Measurements from ENCODE around the gene TIMM21. TPM values are rescaled to one million over a fixed set of nuclear protein-coding genes. Genes with fewer than 3 reads are reported as not detected.
A peak's percentile ranks its signal among the peaks of the same experiment; 100 is the strongest.

Gene TIMM21
- total RNA-seq, 1 experiment from 2014 or later = 46.0 TPM

DNA sequence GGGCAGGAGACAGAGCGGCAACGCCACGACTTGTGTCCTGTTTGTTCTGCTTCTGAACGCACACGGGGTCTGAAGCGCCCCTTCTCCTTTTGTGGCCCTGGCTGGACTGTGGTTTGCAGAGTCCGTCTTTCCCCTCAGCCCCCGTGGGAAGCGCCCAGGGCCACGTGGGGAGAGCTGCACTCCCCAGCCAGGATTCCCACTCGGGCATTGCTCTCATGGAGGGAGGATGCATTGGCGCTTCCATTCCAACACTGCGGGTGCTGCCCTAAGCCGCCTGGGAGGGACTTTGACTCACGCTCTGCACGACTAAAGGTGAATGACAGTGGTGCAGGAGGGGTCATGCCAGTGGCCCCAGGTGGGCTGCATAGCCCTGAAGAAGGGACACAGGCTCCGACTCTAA lies 52.5 kb downstream of the TIMM21 start:
- WGBS (ENCODE audit: extremely low coverage, insufficient read length, low lambda C conversion rate) = no CpG with 5 or more reads among the region's 17 CpGs
- H2BK15ac ChIP-seq (ENCODE audit: low read depth, low read length) = no peak overlapping the region; the same call in 1 of the 2 replicates
- no peak overlapping the region for H2AK5ac ChIP-seq (ENCODE audit: insufficient read length, low read length)
- no peak overlapping the region for H3K4me3 Mint-ChIP-seq
- H3K36me3 Mint-ChIP-seq (ENCODE audit: insufficient read depth in 1 of 3, low read depth in 3 of 3) = peaks cover 0 to 5% (median 4%) of the 10 kb centered on the region in 3 experiments; a peak in 3 of 7 replicates
- H4K20me1 ChIP-seq (ENCODE audit: control insufficient read depth, insufficient read depth, insufficient read length) = no peaks in the 10 kb centered on the region
- no peak overlapping the region for H3K9ac ChIP-seq (ENCODE audit: extremely low read depth, insufficient read length, low read length)
- H3K9me3 Mint-ChIP-seq = peaks cover 11 to 12% of the 10 kb centered on the region in 2 experiments
- peaks cover 14 to 15% of the 10 kb centered on the region in 2 experiments for H3K4me1 Mint-ChIP-seq
- no peak overlapping the region for H3K56ac ChIP-seq (ENCODE audit: insufficient read length, low read depth, low read length)
- H3K4me1 ChIP-seq (ENCODE audit: insufficient read depth, low read length) = no peaks in the 10 kb centered on the region; the same call in 1 of the 2 replicates
- no peak overlapping the region for H2BK5ac ChIP-seq (ENCODE audit: insufficient read length, low read length)
- no peak for DNase-seq
- no peak overlapping the region for H3K4ac ChIP-seq (ENCODE audit: low read depth, low read length)
- no peak overlapping the region for H2BK20ac ChIP-seq (ENCODE audit: low read depth, low read length, poor library complexity, severe bottlenecking)
- no peak overlapping the region for H4K8ac ChIP-seq (replicated peaks; ENCODE audit: insufficient read length, low read depth, low read length)
- peak overlapping the region in 1 of 3 experiments; percentile 35; a peak in 1 of 7 replicates for H3K27ac Mint-ChIP-seq
- no peak overlapping the region for H4K5ac ChIP-seq (ENCODE audit: insufficient read length, low read depth, low read length)
- H2BK120ac ChIP-seq (ENCODE audit: low read depth, low read length, poor library complexity, severe bottlenecking) = no peak overlapping the region
- no peak overlapping the region for H3K4me2 ChIP-seq (ENCODE audit: insufficient read depth, insufficient read length, low read length)
- no peaks in the 10 kb centered on the region for H3K9me3 ChIP-seq (ENCODE audit: control insufficient read depth, low read depth, low read length)
- H3K27me3 ChIP-seq (ENCODE audit: insufficient read depth, low read length) = no peaks in the 10 kb centered on the region
- no peaks in the 10 kb centered on the region for H3K79me2 ChIP-seq (ENCODE audit: insufficient read depth, low read length)
- no peak overlapping the region for H3K23ac ChIP-seq (ENCODE audit: insufficient read length, low read depth, low read length)
- no peak overlapping the region for H3K27ac ChIP-seq (ENCODE audit: insufficient read length, low read depth, low read length)
- no peaks in the 10 kb centered on the region for H3K23me2 ChIP-seq (ENCODE audit: insufficient read length, low read depth, low read length, poor library complexity, severe bottlenecking)
- no peak overlapping the region for H3T11ph ChIP-seq (ENCODE audit: low read length)
- H3K14ac ChIP-seq (ENCODE audit: insufficient read depth, low read length) = no peak overlapping the region
- H3K79me1 ChIP-seq (ENCODE audit: insufficient read depth, low read depth, low read length, poor library complexity, severe bottlenecking) = no peaks in the 10 kb centered on the region
- TF ChIP-seq, protein P1, sequence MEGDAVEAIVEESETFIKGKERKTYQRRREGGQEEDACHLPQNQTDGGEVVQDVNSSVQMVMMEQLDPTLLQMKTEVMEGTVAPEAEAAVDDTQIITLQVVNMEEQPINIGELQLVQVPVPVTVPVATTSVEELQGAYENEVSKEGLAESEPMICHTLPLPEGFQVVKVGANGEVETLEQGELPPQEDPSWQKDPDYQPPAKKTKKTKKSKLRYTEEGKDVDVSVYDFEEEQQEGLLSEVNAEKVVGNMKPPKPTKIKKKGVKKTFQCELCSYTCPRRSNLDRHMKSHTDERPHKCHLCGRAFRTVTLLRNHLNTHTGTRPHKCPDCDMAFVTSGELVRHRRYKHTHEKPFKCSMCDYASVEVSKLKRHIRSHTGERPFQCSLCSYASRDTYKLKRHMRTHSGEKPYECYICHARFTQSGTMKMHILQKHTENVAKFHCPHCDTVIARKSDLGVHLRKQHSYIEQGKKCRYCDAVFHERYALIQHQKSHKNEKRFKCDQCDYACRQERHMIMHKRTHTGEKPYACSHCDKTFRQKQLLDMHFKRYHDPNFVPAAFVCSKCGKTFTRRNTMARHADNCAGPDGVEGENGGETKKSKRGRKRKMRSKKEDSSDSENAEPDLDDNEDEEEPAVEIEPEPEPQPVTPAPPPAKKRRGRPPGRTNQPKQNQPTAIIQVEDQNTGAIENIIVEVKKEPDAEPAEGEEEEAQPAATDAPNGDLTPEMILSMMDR (conservative IDR thresholded peaks at IDR 0.05) = no peak
- H2BK12ac ChIP-seq (ENCODE audit: insufficient read length, low read depth, low read length) = no peak overlapping the region
- H4K91ac ChIP-seq (ENCODE audit: insufficient read length, low read depth, low read length) = no peak overlapping the region
- H3K27me3 Mint-ChIP-seq (ENCODE audit: low read depth) = no peaks in the 10 kb centered on the region; the same call in 1 of the 2 replicates
- no peak overlapping the region for H2AFZ ChIP-seq (ENCODE audit: low read length)
- H3K18ac ChIP-seq (ENCODE audit: insufficient read length, low read depth, low read length) = no peak overlapping the region
